Astrocyte (in vitro differentiated cells and primary cell): Measurements from ENCODE around the gene MESP2. TPM values are rescaled to one million over a fixed set of nuclear protein-coding genes. Genes with fewer than 3 reads are reported as not detected.
A peak's percentile ranks its signal among the peaks of the same experiment; 100 is the strongest.

Source experiments
- DNase-seq: peaks from one replicate; pipeline ENCODE4 v3.0.0-alpha.2; 2010; ENCODE audit warnings: low read depth
- FAIRE-seq: peaks from 2 replicates; lab custom pipeline; 2011; peaks lifted over from hg19 to GRCh38; lab: Jason Lieb, UNC
- H2AFZ ChIP-seq: 2 replicates; pipeline ENCODE4 v1.6.0; 2012; ENCODE audit warnings: low read depth, low read length, inconsistent platforms
- H3K27ac ChIP-seq: 2 replicates; pipeline ENCODE4 v1.5.1; 2011; ENCODE audit warnings: low read depth, low read length, inconsistent platforms
- H3K27me3 ChIP-seq: 2 replicates; pipeline ENCODE4 v1.6.0; 2011; ENCODE audit warnings: low read length, inconsistent platforms; ENCODE audit not compliant: insufficient read depth
- H3K36me3 ChIP-seq: 2 replicates; pipeline ENCODE4 v1.5.1; 2011; ENCODE audit warnings: low read length, inconsistent platforms; ENCODE audit not compliant: insufficient read depth
- H3K4me1 ChIP-seq: 2 replicates; pipeline ENCODE4 v1.5.1; 2011; ENCODE audit warnings: low read length, inconsistent platforms; ENCODE audit not compliant: insufficient read depth
- H3K4me2 ChIP-seq: 2 replicates; pipeline ENCODE4 v1.6.0; 2012; ENCODE audit warnings: low read length, inconsistent platforms
- H3K4me3 ChIP-seq: 2 replicates; pipeline ENCODE4 v1.5.1; 2011; ENCODE audit warnings: low read depth, mild to moderate bottlenecking, low read length, inconsistent platforms; ENCODE audit not compliant: insufficient read depth
- H3K79me2 ChIP-seq: 2 replicates; pipeline ENCODE4 v1.6.0; 2012; ENCODE audit warnings: mild to moderate bottlenecking, low read length, inconsistent platforms; ENCODE audit not compliant: insufficient read depth
- H3K9ac ChIP-seq: 2 replicates; pipeline ENCODE4 v1.6.0; 2012; ENCODE audit warnings: mild to moderate bottlenecking, low read length, inconsistent platforms
- H3K9me3 ChIP-seq: 2 replicates; pipeline ENCODE4 v1.5.1; 2012; ENCODE audit warnings: low read depth, mild to moderate bottlenecking, low read length, inconsistent platforms; ENCODE audit not compliant: insufficient read depth
- H4K20me1 ChIP-seq: 2 replicates; pipeline ENCODE4 v1.6.0; 2012; ENCODE audit warnings: low read length, inconsistent platforms; ENCODE audit not compliant: insufficient read depth
- H3K27ac Mint-ChIP-seq: one replicate; pipeline ENCODE4 v1.8.0; 2021; ENCODE audit warnings: mild to moderate bottlenecking, mixed read lengths; ENCODE audit not compliant: unreplicated experiment
- H3K27me3 Mint-ChIP-seq: one replicate; pipeline ENCODE4 v1.8.0; 2021; ENCODE audit warnings: low read depth, mixed read lengths; ENCODE audit not compliant: unreplicated experiment
- H3K36me3 Mint-ChIP-seq: one replicate; pipeline ENCODE4 v1.8.0; 2021; ENCODE audit warnings: low read depth, mixed read lengths; ENCODE audit not compliant: unreplicated experiment
- H3K4me1 Mint-ChIP-seq: one replicate; pipeline ENCODE4 v1.8.0; 2021; ENCODE audit warnings: low read depth, mixed read lengths; ENCODE audit not compliant: unreplicated experiment
- H3K4me3 Mint-ChIP-seq: one replicate; pipeline ENCODE4 v1.8.0; 2021; ENCODE audit warnings: mild to moderate bottlenecking, moderate library complexity, mixed read lengths; ENCODE audit not compliant: unreplicated experiment
- H3K9me3 Mint-ChIP-seq: one replicate; pipeline ENCODE4 v1.8.0; 2021; ENCODE audit warnings: mild to moderate bottlenecking, mixed read lengths; ENCODE audit not compliant: unreplicated experiment
- CTCF ChIP-seq: IDR thresholded peaks from 2 replicates; pipeline ENCODE4 v1.5.1; 2011; ENCODE audit warnings: low read depth, mild to moderate bottlenecking, inconsistent platforms, low read length, moderate library complexity; ENCODE audit not compliant: insufficient read depth
- EZH2 ChIP-seq: IDR thresholded peaks from 2 replicates; pipeline ENCODE4 v1.6.1; 2012; ENCODE audit warnings: mild to moderate bottlenecking, low read length, inconsistent platforms; ENCODE audit not compliant: insufficient read depth
- total RNA-seq: library from RNA; stranded (reverse); gene quantifications from 2 replicates; pipeline ENCODE4 v1.2.1, GENCODE V29; 2021

MESP2 gene
- total RNA-seq, 1 donor from 2014 or later = not detected

- H3K27ac Mint-ChIP-seq = no peak overlapping the region
- H3K27me3 Mint-ChIP-seq = peaks cover 36% of the 10 kb centered on the region
- no peaks in the 10 kb centered on the region for H3K27me3 ChIP-seq
- peaks cover 3% of the 10 kb centered on the region for H3K36me3 Mint-ChIP-seq
- H3K9ac ChIP-seq = peak overlapping the region; percentile 84
- peaks cover 15% of the 10 kb centered on the region for H3K9me3 Mint-ChIP-seq
- peaks cover 25% of the 10 kb centered on the region for H4K20me1 ChIP-seq
- DNase-seq = no peak
- peaks cover 36% of the 10 kb centered on the region for H3K4me1 ChIP-seq
- H3K4me1 Mint-ChIP-seq = no peaks in the 10 kb centered on the region
- no peaks in the 10 kb centered on the region for H3K36me3 ChIP-seq
- H3K79me2 ChIP-seq = peaks cover 53% of the 10 kb centered on the region
- peak overlapping the region; percentile 85 for H3K4me3 ChIP-seq
- TF ChIP-seq CTCF (no peak), EZH2 (no peak)
- H3K9me3 ChIP-seq = no peaks in the 10 kb centered on the region
- H3K4me3 Mint-ChIP-seq = no peak overlapping the region
- peak overlapping the region; percentile 76 for H2AFZ ChIP-seq
- H3K4me2 ChIP-seq = peak overlapping the region; percentile 90
- no peak for FAIRE-seq
- H3K27ac ChIP-seq = no peak overlapping the region
Measured at GRCh38 chr15:89813381-89814111, 37.4 kb downstream of the MESP2 start.

GRCh38 chr15:89814112-89814742 is 38.1 kb downstream of the MESP2 start:
- Histone ChIP-seq H3K36me3 (no peaks in the 10 kb centered on the region), H3K4me1 (peaks cover 30% of the 10 kb centered on the region), H4K20me1 (peaks cover 24% of the 10 kb centered on the region), H3K4me3 (peak overlapping the region; percentile 85), H2AFZ (peak overlapping the region; percentile 76), H3K27me3 (no peaks in the 10 kb centered on the region), H3K79me2 (peaks cover 46% of the 10 kb centered on the region), H3K27ac (no peak overlapping the region), H3K9ac (peak overlapping the region; percentile 84), H3K9me3 (no peaks in the 10 kb centered on the region), H3K4me2 (peak overlapping the region; percentile 90)
- Mint-ChIP-seq H3K36me3 (peaks cover 3% of the 10 kb centered on the region), H3K4me1 (no peaks in the 10 kb centered on the region), H3K27ac (no peak overlapping the region), H3K4me3 (no peak overlapping the region), H3K9me3 (peaks cover 15% of the 10 kb centered on the region), H3K27me3 (peaks cover 33% of the 10 kb centered on the region)
- TF ChIP-seq EZH2 (no peak), CTCF (no peak)
- no peak for DNase-seq
- no peak for FAIRE-seq
